ENCODE data around the gene TNRC6A.
"Not testable (repeated sequence)": the region's sequence is repeated elsewhere in the genome, so short reads cannot be mapped to it uniquely, and the experiment has no call there.

TNRC6A gene

DNA sequence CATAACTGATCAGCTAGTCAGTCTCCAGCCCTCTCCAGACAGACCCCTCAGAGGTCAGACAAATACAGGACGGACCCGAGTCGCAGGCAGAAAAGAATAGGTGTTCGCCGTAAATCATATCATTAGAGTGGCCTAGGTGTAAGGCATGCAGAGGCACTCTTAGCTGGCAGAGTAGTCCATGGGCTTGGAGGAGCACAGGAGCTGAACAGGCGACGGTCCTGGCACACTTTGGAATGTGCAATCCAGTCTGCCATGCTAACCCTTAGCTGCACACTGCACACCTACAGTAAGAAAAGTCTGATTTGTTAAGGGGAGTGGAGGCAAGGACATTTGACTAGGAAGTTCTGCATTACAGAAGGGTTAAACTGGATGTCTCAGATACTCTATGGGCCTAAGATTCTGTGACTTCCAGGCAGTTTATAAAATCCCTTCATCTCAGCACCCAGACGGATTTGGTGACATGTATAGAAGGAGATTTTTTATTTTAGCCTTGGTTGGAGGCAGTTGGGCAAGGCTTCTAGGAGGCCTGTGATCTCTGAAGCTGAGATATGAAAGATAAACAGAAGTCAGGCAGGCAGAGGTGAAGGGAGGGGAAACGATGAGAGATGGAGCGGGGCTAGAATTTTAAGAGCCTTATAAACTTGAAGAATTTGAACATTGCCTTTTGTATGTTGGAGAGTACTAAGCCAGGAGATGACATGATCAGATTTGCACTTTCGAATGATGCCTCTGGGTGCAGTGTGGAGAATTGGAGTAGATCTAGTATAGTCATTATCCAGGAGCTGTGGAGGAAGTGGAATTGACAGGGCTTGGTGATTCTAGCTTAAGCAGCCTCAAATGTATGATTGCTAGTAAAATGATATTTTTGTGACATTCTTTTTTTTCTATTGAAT, 81.7 kb downstream of the TNRC6A start:
- peaks cover 50% of the 10 kb centered on the region for H3K36me3 ChIP-seq (ENCODE audit: insufficient read depth, low read length)
- H3K27me3 ChIP-seq (ENCODE audit: insufficient read depth, low read length), result no peaks in the 10 kb centered on the region
- peaks cover 3% of the 10 kb centered on the region for H3K79me2 ChIP-seq (ENCODE audit: control insufficient read depth, insufficient read depth, low read length, unreplicated experiment)
- no peak overlapping the region for H3K4me3 ChIP-seq (ENCODE audit: low read depth, low read length)
- no peak overlapping the region for H3K27ac ChIP-seq (ENCODE audit: low read depth, low read length)
- no peak overlapping the region for H2AFZ ChIP-seq (ENCODE audit: low read length, unreplicated experiment)
- H3K4me1 ChIP-seq (ENCODE audit: control insufficient read depth, insufficient read depth, low read length, unreplicated experiment), result no peaks in the 10 kb centered on the region

DNA sequence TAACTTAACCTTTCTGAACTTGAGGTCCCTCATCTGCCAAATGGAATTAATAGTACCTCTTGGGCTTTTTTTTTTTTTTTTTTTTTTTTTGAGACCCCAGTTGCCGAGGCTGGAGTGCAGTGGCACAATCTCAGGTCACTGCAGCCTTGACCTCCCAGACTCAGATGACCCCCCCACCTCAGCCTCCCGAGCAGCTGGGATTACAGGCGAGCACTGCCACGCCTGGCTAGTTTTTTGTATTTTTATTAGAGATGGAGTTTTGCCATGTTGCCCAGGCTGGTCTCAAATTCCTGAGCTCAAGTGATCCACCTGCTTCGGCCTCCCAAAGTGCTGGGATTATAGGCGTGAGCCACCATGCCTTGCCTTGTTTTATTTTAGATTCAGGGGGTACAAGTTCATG, 83.4 kb downstream of the TNRC6A start:
- H3K4me1 ChIP-seq (ENCODE audit: control insufficient read depth, insufficient read depth, low read length, unreplicated experiment); H3K79me2 ChIP-seq (ENCODE audit: control insufficient read depth, insufficient read depth, low read length, unreplicated experiment); H3K27ac ChIP-seq (ENCODE audit: low read depth, low read length); H3K4me3 ChIP-seq (ENCODE audit: low read depth, low read length); H3K27me3 ChIP-seq (ENCODE audit: insufficient read depth, low read length); H2AFZ ChIP-seq (ENCODE audit: low read length, unreplicated experiment): not testable (repeated sequence)
- peaks cover 46% of the 10 kb centered on the region for H3K36me3 ChIP-seq (ENCODE audit: insufficient read depth, low read length)

DNA sequence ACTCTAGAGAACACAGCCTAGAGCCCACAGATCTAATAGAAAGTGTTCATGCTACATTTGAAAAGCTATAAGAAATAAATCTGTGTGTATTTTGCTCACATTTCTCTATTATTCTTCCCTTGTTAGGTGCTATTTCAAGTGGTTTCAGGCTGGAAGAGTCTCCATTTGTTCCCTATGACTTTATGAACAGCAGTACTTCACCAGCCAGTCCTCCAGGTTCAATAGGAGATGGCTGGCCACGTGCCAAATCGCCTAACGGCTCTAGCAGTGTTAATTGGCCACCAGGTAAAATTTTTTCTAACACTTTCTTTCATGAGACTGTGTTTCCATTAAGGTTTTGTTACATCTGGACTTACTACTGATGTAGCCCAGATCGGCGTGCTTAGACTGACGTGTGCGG, 85.6 kb downstream of the TNRC6A start:
- no peak overlapping the region for H2AFZ ChIP-seq (ENCODE audit: low read length, unreplicated experiment)
- peaks cover 44% of the 10 kb centered on the region for H3K36me3 ChIP-seq (ENCODE audit: insufficient read depth, low read length)
- H3K27me3 ChIP-seq (ENCODE audit: insufficient read depth, low read length), result no peaks in the 10 kb centered on the region
- peaks cover 1% of the 10 kb centered on the region for H3K4me1 ChIP-seq (ENCODE audit: control insufficient read depth, insufficient read depth, low read length, unreplicated experiment)
- no peak overlapping the region for H3K27ac ChIP-seq (ENCODE audit: low read depth, low read length)
- no peaks in the 10 kb centered on the region for H3K79me2 ChIP-seq (ENCODE audit: control insufficient read depth, insufficient read depth, low read length, unreplicated experiment)
- H3K4me3 ChIP-seq (ENCODE audit: low read depth, low read length), result no peak overlapping the region

DNA sequence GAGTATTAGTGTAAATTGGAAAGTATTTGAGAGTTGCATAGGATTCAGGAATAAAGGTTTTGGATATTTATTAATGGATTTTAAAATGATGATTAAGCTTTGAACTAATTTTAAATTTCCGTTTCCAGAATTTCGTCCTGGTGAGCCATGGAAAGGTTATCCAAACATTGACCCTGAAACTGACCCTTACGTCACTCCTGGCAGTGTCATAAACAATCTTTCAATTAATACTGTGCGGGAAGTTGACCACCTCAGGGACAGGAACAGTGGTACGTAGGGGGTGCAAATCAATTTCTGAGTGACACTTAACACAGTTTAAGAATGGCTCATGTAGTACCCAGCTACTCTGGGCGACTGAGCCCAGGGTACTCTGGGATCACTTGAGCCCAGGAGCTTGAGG, 87.2 kb downstream of the TNRC6A start:
- Histone ChIP-seq H2AFZ (ENCODE audit: low read length, unreplicated experiment) (no peak overlapping the region), H3K27ac (ENCODE audit: low read depth, low read length) (no peak overlapping the region), H3K36me3 (ENCODE audit: insufficient read depth, low read length) (peaks cover 47% of the 10 kb centered on the region), H3K27me3 (ENCODE audit: insufficient read depth, low read length) (no peaks in the 10 kb centered on the region), H3K79me2 (ENCODE audit: control insufficient read depth, insufficient read depth, low read length, unreplicated experiment) (no peaks in the 10 kb centered on the region), H3K4me3 (ENCODE audit: low read depth, low read length) (no peak overlapping the region), H3K4me1 (ENCODE audit: control insufficient read depth, insufficient read depth, low read length, unreplicated experiment) (peaks cover 6% of the 10 kb centered on the region)

DNA sequence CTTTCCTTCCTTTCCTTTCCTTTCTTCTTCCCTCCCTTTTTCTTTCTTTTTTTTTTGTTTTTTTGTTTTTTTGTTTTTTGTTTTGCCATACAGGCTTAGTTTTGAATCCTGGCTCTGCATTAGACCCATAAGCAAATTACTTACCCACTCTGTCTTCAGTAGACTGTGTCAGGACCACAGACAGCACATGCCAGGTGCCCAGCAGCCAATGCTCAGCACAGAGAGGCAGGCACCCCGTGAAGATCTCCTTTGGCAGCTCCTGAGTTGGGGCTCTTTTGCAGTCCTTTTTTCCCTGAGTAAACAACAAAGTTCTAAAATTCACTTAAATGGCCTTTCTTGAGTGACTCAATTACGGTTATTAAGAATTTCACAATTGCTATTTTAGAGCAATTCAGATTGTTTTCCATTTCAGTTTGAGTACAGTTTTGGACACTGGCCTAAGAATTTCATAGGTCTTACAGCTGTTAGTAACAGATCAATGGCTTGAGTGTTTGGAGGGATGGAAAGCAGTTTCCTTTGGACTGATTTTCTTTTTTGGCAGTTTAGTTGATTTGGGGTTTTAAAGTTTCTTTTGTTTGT, 90.1 kb downstream of the TNRC6A start:
- Histone ChIP-seq H3K4me1 (ENCODE audit: control insufficient read depth, insufficient read depth, low read length, unreplicated experiment) (peaks cover 6% of the 10 kb centered on the region), H3K27ac (ENCODE audit: low read depth, low read length) (no peak overlapping the region), H3K36me3 (ENCODE audit: insufficient read depth, low read length) (peaks cover 48% of the 10 kb centered on the region), H3K79me2 (ENCODE audit: control insufficient read depth, insufficient read depth, low read length, unreplicated experiment) (no peaks in the 10 kb centered on the region), H3K4me3 (ENCODE audit: low read depth, low read length) (no peak overlapping the region), H3K27me3 (ENCODE audit: insufficient read depth, low read length) (no peaks in the 10 kb centered on the region), H2AFZ (ENCODE audit: low read length, unreplicated experiment) (no peak overlapping the region)

DNA sequence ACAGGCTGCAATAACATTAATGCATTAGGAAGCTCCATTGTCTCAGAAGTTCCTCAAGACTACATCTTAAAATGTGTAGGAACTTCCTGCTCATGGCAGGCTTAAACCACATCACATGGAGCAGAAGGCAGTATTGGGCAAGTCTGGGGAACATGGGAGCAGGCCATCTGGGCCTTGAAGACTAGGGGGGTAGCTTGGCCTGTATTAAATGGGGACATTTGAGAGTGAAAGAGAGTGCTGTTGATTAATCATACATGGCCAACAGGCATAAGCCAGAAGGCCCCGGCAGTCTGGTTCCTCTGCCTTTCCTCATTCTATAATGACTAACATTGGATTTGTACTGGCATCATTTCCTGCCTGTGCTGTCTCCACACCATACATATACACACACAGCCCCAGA, 91.1 kb downstream of the TNRC6A start:
- no peaks in the 10 kb centered on the region for H3K79me2 ChIP-seq (ENCODE audit: control insufficient read depth, insufficient read depth, low read length, unreplicated experiment)
- peaks cover 45% of the 10 kb centered on the region for H3K36me3 ChIP-seq (ENCODE audit: insufficient read depth, low read length)
- H3K4me1 ChIP-seq (ENCODE audit: control insufficient read depth, insufficient read depth, low read length, unreplicated experiment), result peaks cover 6% of the 10 kb centered on the region
- H3K27ac ChIP-seq (ENCODE audit: low read depth, low read length), result no peak overlapping the region; the same call in 1 of the 2 replicates
- H3K27me3 ChIP-seq (ENCODE audit: insufficient read depth, low read length), result no peaks in the 10 kb centered on the region
- no peak overlapping the region for H2AFZ ChIP-seq (ENCODE audit: low read length, unreplicated experiment)
- H3K4me3 ChIP-seq (ENCODE audit: low read depth, low read length), result no peak overlapping the region

DNA sequence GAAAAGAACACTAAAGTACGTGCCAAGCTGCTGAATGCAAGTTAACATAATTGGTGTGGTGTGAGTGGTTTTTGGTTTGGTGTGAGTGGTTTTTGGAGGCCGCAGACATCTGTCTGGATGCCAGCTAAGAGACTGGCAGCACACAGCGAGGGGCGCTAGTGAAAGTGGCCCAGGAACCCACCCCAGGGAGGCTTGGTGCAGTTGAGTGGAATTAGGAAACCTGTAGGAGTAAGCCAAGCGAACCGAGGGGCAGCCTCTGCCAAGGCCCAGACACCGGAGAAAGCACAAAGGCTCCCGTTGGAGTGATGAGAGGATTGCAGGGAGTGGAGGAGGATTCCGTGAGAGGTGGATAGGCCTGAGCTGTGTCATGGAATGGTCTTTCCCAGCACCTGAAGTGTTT, 91.7 kb downstream of the TNRC6A start:
- H3K4me1 ChIP-seq (ENCODE audit: control insufficient read depth, insufficient read depth, low read length, unreplicated experiment), result peaks cover 6% of the 10 kb centered on the region
- no peaks in the 10 kb centered on the region for H3K79me2 ChIP-seq (ENCODE audit: control insufficient read depth, insufficient read depth, low read length, unreplicated experiment)
- H3K27me3 ChIP-seq (ENCODE audit: insufficient read depth, low read length), result no peaks in the 10 kb centered on the region
- no peak overlapping the region for H2AFZ ChIP-seq (ENCODE audit: low read length, unreplicated experiment)
- H3K36me3 ChIP-seq (ENCODE audit: insufficient read depth, low read length), result peaks cover 45% of the 10 kb centered on the region
- H3K4me3 ChIP-seq (ENCODE audit: low read depth, low read length), result no peak overlapping the region
- H3K27ac ChIP-seq (ENCODE audit: low read depth, low read length), result no peak overlapping the region

DNA sequence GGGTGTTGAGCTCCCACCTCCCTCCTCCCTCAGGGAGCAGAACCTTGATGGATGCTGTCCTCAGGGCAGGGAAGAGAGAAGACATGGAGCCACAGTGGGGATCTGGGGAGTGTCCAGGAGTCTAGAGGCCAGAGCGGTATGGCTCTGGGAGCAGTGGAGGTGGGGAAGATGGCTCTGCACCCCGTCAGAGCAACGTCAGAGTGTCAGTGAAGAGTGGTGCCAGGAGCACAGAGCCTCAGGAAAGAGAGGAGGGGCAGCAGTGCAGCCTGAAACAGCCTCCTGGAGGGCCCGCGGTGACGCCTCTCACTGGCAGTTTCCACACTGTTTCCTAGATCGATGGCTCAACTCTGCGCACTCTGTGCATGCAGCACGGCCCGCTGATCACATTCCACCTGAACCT, 93.1 kb downstream of the TNRC6A start:
- no peak overlapping the region for H3K4me3 ChIP-seq (ENCODE audit: low read depth, low read length)
- no peak overlapping the region for H3K27ac ChIP-seq (ENCODE audit: low read depth, low read length)
- H3K79me2 ChIP-seq (ENCODE audit: control insufficient read depth, insufficient read depth, low read length, unreplicated experiment), result no peaks in the 10 kb centered on the region
- peaks cover 6% of the 10 kb centered on the region for H3K4me1 ChIP-seq (ENCODE audit: control insufficient read depth, insufficient read depth, low read length, unreplicated experiment)
- H2AFZ ChIP-seq (ENCODE audit: low read length, unreplicated experiment), result no peak overlapping the region
- no peaks in the 10 kb centered on the region for H3K27me3 ChIP-seq (ENCODE audit: insufficient read depth, low read length)
- H3K36me3 ChIP-seq (ENCODE audit: insufficient read depth, low read length), result peaks cover 36% of the 10 kb centered on the region

DNA sequence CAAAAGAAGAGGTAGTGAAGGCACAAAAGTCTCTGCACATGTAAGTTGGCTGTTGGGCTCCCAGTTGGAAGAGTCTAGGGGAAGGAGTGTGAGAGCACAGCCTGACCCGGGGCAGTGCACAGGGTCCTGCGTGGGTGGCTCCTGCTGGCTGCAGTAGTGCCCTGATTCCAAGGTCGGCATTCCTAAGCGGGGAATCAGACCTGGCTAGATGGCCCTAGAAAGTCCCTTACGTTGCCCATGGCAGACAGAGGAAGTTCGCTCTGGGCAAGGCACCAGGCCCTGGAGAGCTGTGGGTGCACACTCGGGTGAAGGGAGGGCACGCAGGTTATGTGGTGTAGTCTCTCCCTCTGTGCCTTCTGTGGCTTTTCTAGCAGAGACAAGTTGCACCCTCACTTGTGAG, 93.5 kb downstream of the TNRC6A start:
- Histone ChIP-seq H3K79me2 (ENCODE audit: control insufficient read depth, insufficient read depth, low read length, unreplicated experiment) (no peaks in the 10 kb centered on the region), H3K4me3 (ENCODE audit: low read depth, low read length) (no peak overlapping the region), H3K27ac (ENCODE audit: low read depth, low read length) (no peak overlapping the region), H3K36me3 (ENCODE audit: insufficient read depth, low read length) (peaks cover 31% of the 10 kb centered on the region), H3K4me1 (ENCODE audit: control insufficient read depth, insufficient read depth, low read length, unreplicated experiment) (peaks cover 6% of the 10 kb centered on the region), H2AFZ (ENCODE audit: low read length, unreplicated experiment) (no peak overlapping the region), H3K27me3 (ENCODE audit: insufficient read depth, low read length) (no peaks in the 10 kb centered on the region)

DNA sequence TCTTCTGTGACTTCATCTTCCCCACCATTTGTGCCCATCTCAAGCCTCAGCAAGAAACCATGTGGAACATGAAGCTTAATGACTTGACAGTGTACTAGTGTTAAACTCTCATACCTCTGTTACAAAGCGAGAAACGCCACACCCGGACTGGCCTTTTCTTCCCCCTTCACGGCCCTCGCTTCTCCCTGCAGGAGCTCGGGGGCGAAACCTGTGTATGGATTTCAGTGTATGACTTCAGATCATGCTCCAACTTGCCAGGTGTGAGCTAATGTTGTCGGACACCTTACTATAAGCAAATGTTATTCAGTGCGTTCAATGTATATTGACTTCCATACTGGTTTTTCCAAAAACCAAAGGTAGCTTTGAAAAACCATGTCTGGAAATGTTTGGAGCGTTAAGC, 96.2 kb downstream of the TNRC6A start:
- Histone ChIP-seq H3K4me1 (ENCODE audit: control insufficient read depth, insufficient read depth, low read length, unreplicated experiment) (no peaks in the 10 kb centered on the region), H3K36me3 (ENCODE audit: insufficient read depth, low read length) (peaks cover 15% of the 10 kb centered on the region; the same call in 1 of the 2 replicates), H2AFZ (ENCODE audit: low read length, unreplicated experiment) (no peak overlapping the region), H3K27ac (ENCODE audit: low read depth, low read length) (no peak overlapping the region), H3K79me2 (ENCODE audit: control insufficient read depth, insufficient read depth, low read length, unreplicated experiment) (no peaks in the 10 kb centered on the region), H3K4me3 (ENCODE audit: low read depth, low read length) (no peak overlapping the region), H3K27me3 (ENCODE audit: insufficient read depth, low read length) (no peaks in the 10 kb centered on the region)

DNA sequence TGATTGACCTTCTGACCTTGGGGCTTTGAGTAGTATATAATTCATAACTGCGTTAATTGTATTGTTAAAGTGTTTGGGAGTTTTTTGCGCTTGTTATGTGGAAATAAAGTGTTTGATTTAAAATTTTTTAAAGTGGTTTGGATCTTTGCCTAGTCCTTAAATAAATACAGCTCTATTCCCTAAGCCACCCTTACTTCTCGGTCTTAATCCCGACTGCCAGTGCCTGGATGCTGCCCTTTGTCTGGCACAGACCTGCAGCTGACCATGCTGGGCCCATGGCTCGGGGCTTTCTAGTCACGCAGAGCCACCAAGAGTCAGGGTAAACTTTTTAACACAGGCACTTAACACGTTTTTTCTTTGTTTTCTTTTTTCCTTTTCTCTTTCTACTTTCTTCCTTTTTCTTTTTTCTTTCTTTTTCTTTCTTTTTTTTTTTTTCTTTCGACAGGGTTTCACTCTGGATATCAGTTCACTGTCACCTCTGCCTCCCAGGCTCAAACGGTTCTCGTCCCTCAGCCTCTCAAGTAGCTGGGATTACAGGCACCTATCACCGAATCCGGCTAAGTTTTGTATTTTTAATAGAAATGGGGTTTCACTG, 96.7 kb downstream of the TNRC6A start:
- no peaks in the 10 kb centered on the region for H3K27me3 ChIP-seq (ENCODE audit: insufficient read depth, low read length)
- no peaks in the 10 kb centered on the region for H3K4me1 ChIP-seq (ENCODE audit: control insufficient read depth, insufficient read depth, low read length, unreplicated experiment)
- peaks cover 15% of the 10 kb centered on the region; the same call in 1 of the 2 replicates for H3K36me3 ChIP-seq (ENCODE audit: insufficient read depth, low read length)

More for the DNA sequence above, 96.7 kb downstream of the TNRC6A start:
- Histone ChIP-seq H3K4me3 (ENCODE audit: low read depth, low read length) (no peak overlapping the region), H3K79me2 (ENCODE audit: control insufficient read depth, insufficient read depth, low read length, unreplicated experiment) (no peaks in the 10 kb centered on the region), H2AFZ (ENCODE audit: low read length, unreplicated experiment) (no peak overlapping the region), H3K27ac (ENCODE audit: low read depth, low read length) (no peak overlapping the region)

Data from ACC112 (cell line).